Measurements from ENCODE around the gene PHACTR4.

- TF ChIP-seq POLR2A (IDR thresholded peaks at IDR 0.05) (peak; percentile 69), CTCF (IDR thresholded peaks at IDR 0.05) (no peak), POLR2AphosphoS5 (IDR thresholded peaks at IDR 0.05) (peak; percentile 97)
These were observed 68.6 kb downstream of the PHACTR4 start for GRCh38 chr1:28437924-28438699.
